Right lobe of liver (tissue), 6 donors: Measurements from ENCODE around the gene POLE4. TPM values are rescaled to one million over a fixed set of nuclear protein-coding genes. Genes with fewer than 3 reads are reported as not detected.
A peak's percentile ranks its signal among the peaks of the same experiment; 100 is the strongest.

ENCODE experiments used
- ATAC-seq, 4 donors: fragments of 200-7000 bp; cut with Tn5 transposase; one replicate each; pipeline ENCODE4 v1.9.1; 2020; ENCODE audit warnings: mild to moderate bottlenecking in 4 of 4, moderate library complexity in 4 of 4
- DNase-seq, 3 donors: peaks; one replicate each; pipeline ENCODE4 v3.0.0-alpha.2; 2020
- H3K27ac ChIP-seq, 3 donors: fragments of 200-600 bp; one replicate each; pipeline ENCODE4 v1.8.0; 2022
- H3K27me3 ChIP-seq, 2 donors: fragments of 200-600 bp; one replicate each; pipeline ENCODE4 v1.8.0; 2022
- H3K36me3 ChIP-seq, 4 donors: fragments of 200-600 bp; sonication (generic) in 1 of 4; one replicate each; pipeline versions ENCODE4 v1.5.1 to v1.8.0; 2017 to 2022; ENCODE audit warnings: control low read depth in 1 of 4
- H3K4me1 ChIP-seq, 4 donors: fragments of 200-600 bp; sonication (generic) in 1 of 4; one replicate each; pipeline versions ENCODE4 v1.5.1 to v1.8.0; 2017 to 2022; ENCODE audit warnings: control low read depth in 1 of 4
- H3K4me3 ChIP-seq, 3 donors: fragments of 200-600 bp; one replicate each; pipeline ENCODE4 v1.8.0; 2022
- H3K9me3 ChIP-seq, 4 donors: fragments of 200-600 bp; sonication (generic) in 1 of 4; one replicate each; pipeline versions ENCODE4 v1.5.1 to v1.8.0; 2017 to 2022; ENCODE audit warnings: control low read depth in 1 of 4
- CTCF ChIP-seq, 4 donors: fragments of 200-600 bp in 3 of 4; fragments of 450-650 bp in 1 of 4; IDR thresholded peaks; one replicate each; pipeline versions ENCODE4 v1.5.1 to v1.8.0; 2016 to 2022; ENCODE audit warnings: antibody characterized with exemption in 4 of 4, mild to moderate bottlenecking in 2 of 4
- POLR2A ChIP-seq: fragments of 450-650 bp; IDR thresholded peaks from one replicate; pipeline ENCODE4 v1.6.1; 2017; ENCODE audit warnings: antibody characterized with exemption, mild to moderate bottlenecking
- WGBS: methylation state at CpG from one replicate; pipeline ENCODE4 v1.1.6; 2018; ENCODE audit warnings: low coverage, low lambda C conversion rate; ENCODE audit not compliant: insufficient coverage; ENCODE audit errors: missing lambda C conversion rate; 5-methylcytosine and 5-hydroxymethylcytosine counted together
- intact Hi-C, 2 donors: fragments of 100-400 bp; cut with DNase I; formaldehyde crosslinking; loops; one replicate each; pipeline versions ENCODE4 v1.11.2 to v1.14.1; 2022
- long read RNA-seq: library from polyadenylated mRNA; unstranded; transcript quantifications from one replicate; pipeline ENCODE4 v2.0.0, GENCODE V29; 2019
- total RNA-seq, 6 experiments: library from RNA; depleted of rRNA in 2 of 6; stranded (reverse); fragments of >200 nt in 2 of 6; fragmentation: NEBNext Ultra II Directional in 3 of 6; extraction: Animal tissue kit (Norgen Biotek cat#: 25700) in 3 of 6; gene quantifications; one replicate each; pipeline versions ENCODE4 v1.1.0 to v1.2.4, GENCODE V29; 2016 to 2023
- donor health status: DM: no; HTN: yes; CAD: no.
- donor health status: DM: no; HTN: no; CAD: no.
- donor health status: DM: no; HTN: no; CAD: no.
- donor health status: DM: no; HTN: yes; CAD: no.
- donor health status: DM: no; HTN: yes; CAD: no.

The POLE4 gene
- 10 to 100 TPM in 5 of 6 experiments, 1 to 10 TPM in 1; 9.8 to 31.4 (median 25.7) TPM for total RNA-seq
- long read RNA-seq, partial matches to known transcripts: 0 of 2 reads
- long read RNA-seq, other reads (novel, unspliced or antisense): 0 of 2 reads

- TF ChIP-seq CTCF (IDR thresholded peaks at IDR 0.05) (peak in 3 of 4 donors; percentile 15 to 29 (median 15)), POLR2A (peak; percentile 95)
- Histone ChIP-seq H3K27me3 (no peaks in the 10 kb centered on the region), H3K9me3 (no peaks in the 10 kb centered on the region), H3K4me1 (peaks cover 0 to 5% (median 2%) of the 10 kb centered on the region in 4 donors), H3K4me3 (peak within 1 kb of the TSS; percentile 75 to 96 (median 87)), H3K36me3 (no peaks in the 10 kb centered on the region), H3K27ac (peak within 1 kb of the TSS; percentile 74 to 91 (median 87))
- DNase-seq: peak; percentile 95 to 96 (median 95)
- peak; percentile 98 to 99 (median 98) for ATAC-seq
- WGBS: 1% methylated on average over 25 of the region's 81 CpGs
- intact Hi-C loops: no loop called here
Observed at GRCh38 chr2:74958274-74959105, at the start of gene POLE4. TSS of gene POLE4 (plus strand) at chr2:74958643. CDS start at chr2:74958680, 37 bp downstream.

- no peak overlapping the region for H3K27ac ChIP-seq
- no peaks in the 10 kb centered on the region for H3K4me1 ChIP-seq
Observed at GRCh38 chr2:74908748-74909444, 49.5 kb upstream of the POLE4 start.

GRCh38 chr2:74910245-74910644 is 48.2 kb upstream of the POLE4 start:
- Histone ChIP-seq H3K36me3 (no peaks in the 10 kb centered on the region), H3K4me3 (no peak overlapping the region), H3K9me3 (no peaks in the 10 kb centered on the region), H3K27ac (no peak overlapping the region), H3K27me3 (no peaks in the 10 kb centered on the region), H3K4me1 (no peaks in the 10 kb centered on the region)
- intact Hi-C loops: no loop called here
- DNase-seq (no peak), ATAC-seq (no peak)
- WGBS: 100% methylated on average over 1 of the region's 1 CpG
- TF ChIP-seq POLR2A: no peak
- no peak for TF ChIP-seq CTCF (IDR thresholded peaks at IDR 0.05)

More at GRCh38 chr2:74908748-74909444, 49.5 kb upstream of the POLE4 start:
- Histone ChIP-seq H3K27me3 (no peaks in the 10 kb centered on the region), H3K36me3 (no peaks in the 10 kb centered on the region), H3K9me3 (no peaks in the 10 kb centered on the region), H3K4me3 (no peak overlapping the region)
- intact Hi-C loops: no loop called here
- 35% methylated on average over 26 of the region's 31 CpGs for WGBS
- TF ChIP-seq POLR2A (no peak), CTCF (IDR thresholded peaks at IDR 0.05) (no peak)
- ATAC-seq (peak in 2 of 4 donors; percentile 38 to 46), DNase-seq (no peak)

- WGBS: 46% methylated on average over 4 of the region's 4 CpGs
- intact Hi-C loops: no loop called here
- no peaks in the 10 kb centered on the region for H3K27me3 ChIP-seq
- H3K36me3 ChIP-seq: no peaks in the 10 kb centered on the region
- ATAC-seq (no peak), DNase-seq (no peak)
- no peak overlapping the region for H3K27ac ChIP-seq
- H3K9me3 ChIP-seq: no peaks in the 10 kb centered on the region
- no peak for TF ChIP-seq POLR2A
- TF ChIP-seq CTCF (IDR thresholded peaks at IDR 0.05): no peak
- no peaks in the 10 kb centered on the region for H3K4me1 ChIP-seq
- no peak overlapping the region for H3K4me3 ChIP-seq
Observed at GRCh38 chr2:74911061-74911460, 47.4 kb upstream of the POLE4 start.
